Measurements from ENCODE around the gene RFX3. TPM values are rescaled to one million over a fixed set of nuclear protein-coding genes. Genes with fewer than 3 reads are reported as not detected.

Gene RFX3
- total RNA-seq, 2 donors from 2014 or later, result 2.2 to 2.7 TPM

GRCh38 chr9:3526997-3527940 lies 1.5 kb upstream of the RFX3 start:
- peak overlapping the region; percentile 85 to 94 for H3K4me3 ChIP-seq
- TF ChIP-seq, protein P1, sequence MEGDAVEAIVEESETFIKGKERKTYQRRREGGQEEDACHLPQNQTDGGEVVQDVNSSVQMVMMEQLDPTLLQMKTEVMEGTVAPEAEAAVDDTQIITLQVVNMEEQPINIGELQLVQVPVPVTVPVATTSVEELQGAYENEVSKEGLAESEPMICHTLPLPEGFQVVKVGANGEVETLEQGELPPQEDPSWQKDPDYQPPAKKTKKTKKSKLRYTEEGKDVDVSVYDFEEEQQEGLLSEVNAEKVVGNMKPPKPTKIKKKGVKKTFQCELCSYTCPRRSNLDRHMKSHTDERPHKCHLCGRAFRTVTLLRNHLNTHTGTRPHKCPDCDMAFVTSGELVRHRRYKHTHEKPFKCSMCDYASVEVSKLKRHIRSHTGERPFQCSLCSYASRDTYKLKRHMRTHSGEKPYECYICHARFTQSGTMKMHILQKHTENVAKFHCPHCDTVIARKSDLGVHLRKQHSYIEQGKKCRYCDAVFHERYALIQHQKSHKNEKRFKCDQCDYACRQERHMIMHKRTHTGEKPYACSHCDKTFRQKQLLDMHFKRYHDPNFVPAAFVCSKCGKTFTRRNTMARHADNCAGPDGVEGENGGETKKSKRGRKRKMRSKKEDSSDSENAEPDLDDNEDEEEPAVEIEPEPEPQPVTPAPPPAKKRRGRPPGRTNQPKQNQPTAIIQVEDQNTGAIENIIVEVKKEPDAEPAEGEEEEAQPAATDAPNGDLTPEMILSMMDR (IDR thresholded peaks at IDR 0.05), result no peak
- H3K4me1 ChIP-seq, result peaks cover 0 to 30% of the 10 kb centered on the region in 2 donors
- no peak for DNase-seq (ENCODE audit: low spot score)
- peak overlapping the region; percentile 100 for H3K27ac ChIP-seq
- H3K27me3 ChIP-seq, result no peaks in the 10 kb centered on the region
- no peaks in the 10 kb centered on the region for H3K36me3 ChIP-seq
- no peaks in the 10 kb centered on the region for H3K9me3 ChIP-seq

DNA sequence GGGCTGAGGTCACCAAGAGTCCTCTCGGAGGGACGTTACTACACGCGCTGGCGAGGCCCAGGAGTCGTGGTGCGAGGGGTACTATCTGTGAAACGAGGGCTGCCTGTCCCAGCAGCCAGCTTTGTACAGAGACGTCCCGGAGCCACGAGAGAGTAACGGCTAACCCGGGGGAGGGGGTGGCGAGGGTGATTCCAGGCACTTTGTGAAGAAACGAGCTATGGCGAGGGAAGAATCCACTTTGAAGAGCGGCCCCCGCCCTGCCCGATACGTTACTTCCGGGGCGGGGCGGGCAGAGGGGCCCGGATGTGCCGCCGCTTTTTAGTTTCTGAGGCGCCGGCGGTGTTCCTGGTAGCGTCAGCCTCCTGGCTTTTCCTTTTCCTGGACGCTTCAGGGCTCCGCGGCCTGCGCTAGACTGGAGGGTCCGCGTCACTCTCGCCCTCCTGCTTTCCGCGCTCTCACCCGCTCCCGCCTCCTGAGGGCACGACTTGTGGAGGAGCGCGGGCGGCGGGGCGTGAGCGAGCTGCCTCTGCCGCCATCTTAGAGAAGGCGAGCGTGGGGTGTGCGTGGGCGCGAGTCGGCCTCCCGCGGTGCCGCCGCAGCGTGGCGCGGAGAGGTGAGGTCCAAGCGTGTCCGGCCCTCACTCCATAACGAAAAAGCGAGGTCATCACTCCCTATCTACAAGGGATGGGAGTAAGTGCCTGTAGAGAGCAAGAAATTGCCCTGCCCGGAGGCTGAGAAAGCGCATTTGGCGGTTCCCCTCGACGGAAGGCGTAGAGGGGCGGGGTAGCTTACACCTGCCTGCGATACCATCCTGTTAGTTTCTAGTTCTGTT lies 580 bp upstream of the RFX3 start:
- H3K27me3 ChIP-seq, result no peaks in the 10 kb centered on the region
- no peaks in the 10 kb centered on the region for H3K9me3 ChIP-seq
- H3K4me1 ChIP-seq, result peaks cover 0 to 30% of the 10 kb centered on the region in 2 donors

DNA sequence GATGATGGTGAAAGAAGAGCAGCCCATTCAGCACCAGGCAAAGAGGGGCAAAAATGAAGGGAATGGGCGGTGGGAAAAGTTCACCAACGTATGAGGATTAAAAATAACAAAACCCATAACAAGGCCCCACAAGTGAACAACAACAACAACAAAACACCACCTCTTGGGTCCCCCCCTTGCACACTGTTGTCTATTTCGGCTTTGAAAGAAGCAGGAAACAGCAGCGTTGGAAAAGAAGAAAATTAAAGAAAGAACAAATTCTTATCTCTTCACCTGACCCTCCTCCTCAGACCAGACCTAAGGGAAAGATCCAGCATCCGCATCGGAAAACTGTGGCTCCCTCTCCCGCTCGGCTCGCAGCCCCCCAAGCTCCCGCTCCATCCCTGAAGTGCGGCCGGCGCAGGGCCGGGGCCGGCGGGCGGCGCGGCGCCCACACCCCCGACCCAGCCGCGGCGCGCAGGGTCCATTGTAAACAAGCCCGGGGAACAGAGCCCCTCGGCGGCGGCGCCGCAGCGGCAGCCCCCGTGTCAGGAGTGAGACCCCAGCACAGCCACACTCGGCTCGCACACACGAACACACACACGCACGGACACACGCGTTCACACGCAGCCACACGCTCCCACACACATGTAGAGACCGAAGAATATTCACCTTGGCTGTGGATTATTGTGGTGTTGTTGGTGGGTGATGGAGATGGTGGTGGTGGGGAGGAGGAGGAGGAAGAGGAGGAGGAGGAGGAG lies 535 bp downstream of the RFX3 start:
- peak overlapping the region; percentile 100 for H3K27ac ChIP-seq
- H3K27me3 ChIP-seq, result no peaks in the 10 kb centered on the region
- peaks cover 0 to 30% of the 10 kb centered on the region in 2 donors for H3K4me1 ChIP-seq
- H3K36me3 ChIP-seq, result no peaks in the 10 kb centered on the region
- DNase-seq (ENCODE audit: low spot score), result peak; percentile 63
- no peaks in the 10 kb centered on the region for H3K9me3 ChIP-seq
- TF ChIP-seq, protein P1 (IDR thresholded peaks at IDR 0.05), result no peak
- peak overlapping the region; percentile 85 to 94 for H3K4me3 ChIP-seq

More for the DNA sequence above, 580 bp upstream of the RFX3 start:
- TF ChIP-seq, protein P1 (IDR thresholded peaks at IDR 0.05), result no peak
- DNase-seq (ENCODE audit: low spot score), result peak; percentile 88
- H3K4me3 ChIP-seq, result peak overlapping the region; percentile 85 to 94
- H3K27ac ChIP-seq, result peak overlapping the region; percentile 100
- no peaks in the 10 kb centered on the region for H3K36me3 ChIP-seq

GRCh38 chr9:3521966-3522365 lies 3.8 kb downstream of the RFX3 start:
- Histone ChIP-seq H3K27ac (no peak overlapping the region), H3K4me3 (no peak overlapping the region)
- TF ChIP-seq, protein P1 (IDR thresholded peaks at IDR 0.05), result no peak

DNA sequence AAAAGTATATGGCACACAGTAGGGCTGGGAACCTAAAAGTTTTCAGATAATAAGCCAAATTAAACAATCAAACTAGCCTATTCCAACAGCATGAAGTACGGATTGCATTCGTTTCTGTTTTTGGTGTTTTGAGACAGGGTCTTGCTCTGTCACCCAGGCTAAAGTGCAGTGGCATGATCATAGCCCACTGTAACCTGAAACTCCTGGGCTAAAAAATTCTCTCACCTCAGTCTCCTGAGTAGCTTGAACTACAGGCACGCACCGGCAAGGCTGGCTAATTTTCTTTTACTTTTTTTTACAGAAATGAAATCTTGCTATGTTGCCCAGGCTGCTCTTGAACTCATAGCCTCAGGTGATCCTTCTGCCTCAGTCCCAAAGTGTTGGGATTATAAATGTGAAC lies 5.2 kb downstream of the RFX3 start:
- peaks cover 0 to 11% of the 10 kb centered on the region in 2 donors for H3K4me1 ChIP-seq
- no peak for DNase-seq (ENCODE audit: low spot score)
- no peaks in the 10 kb centered on the region for H3K9me3 ChIP-seq
- TF ChIP-seq, protein P1 (IDR thresholded peaks at IDR 0.05), result no peak
- H3K27me3 ChIP-seq, result no peaks in the 10 kb centered on the region
- H3K36me3 ChIP-seq, result no peaks in the 10 kb centered on the region
- H3K27ac ChIP-seq, result no peak overlapping the region
- no peak overlapping the region for H3K4me3 ChIP-seq

More at GRCh38 chr9:3521966-3522365, 3.8 kb downstream of the RFX3 start:
- no peaks in the 10 kb centered on the region for H3K27me3 ChIP-seq
- no peaks in the 10 kb centered on the region for H3K36me3 ChIP-seq
- H3K4me1 ChIP-seq, result peaks cover 0 to 11% of the 10 kb centered on the region in 2 donors
- H3K9me3 ChIP-seq, result no peaks in the 10 kb centered on the region
- no peak for DNase-seq (ENCODE audit: low spot score)
